Endothelial cell of umbilical vein (primary cell): ENCODE data around the gene FKBP14. TPM values are rescaled to one million over a fixed set of nuclear protein-coding genes. Genes with fewer than 3 reads are reported as not detected.

Source experiments
- BruUV-seq: library from RNA; stranded (reverse); fragments of 400-500 nt; replicated peaks from 2 replicates; lab custom pipeline; 2021; lab: Mats Ljungman, UMichigan
- CTCF ChIA-PET: fragments of 300-600, 350-600 bp; sonication (Branson Sonifier 250); formaldehyde crosslinking; loops from one replicate; lab custom pipeline; 2021; ENCODE audit warnings: antibody characterized with exemption, inconsistent platforms; lab: Charles Lee
- POLR2A ChIA-PET: fragments of 300-600, 350-600 bp; sonication (Branson Sonifier 250); formaldehyde crosslinking; loops from one replicate; lab custom pipeline; 2021; ENCODE audit warnings: antibody characterized with exemption, inconsistent platforms; lab: Charles Lee
- DNase-seq: peaks from one replicate; pipeline ENCODE4 v3.0.0-alpha.2; 2011; ENCODE audit warnings: low read depth, low spot score
- FAIRE-seq: peaks from 2 replicates; lab custom pipeline; 2011; peaks lifted over from hg19 to GRCh38; lab: Jason Lieb, UNC
- H2AFZ ChIP-seq: 2 replicates; pipeline ENCODE4 v1.6.0; 2012; ENCODE audit warnings: low read depth, low read length, control low read depth, inconsistent platforms
- H3K27ac ChIP-seq: 2 replicates; pipeline ENCODE4 v1.5.1; 2011; ENCODE audit warnings: low read depth, mild to moderate bottlenecking, control low read depth, low read length, moderate library complexity; ENCODE audit not compliant: insufficient read depth
- H3K27me3 ChIP-seq, 2 experiments: 2 replicates each; pipeline versions ENCODE4 v1.6.0 to v1.6.1; 2011; ENCODE audit warnings: low read length in 2 of 2, mixed read lengths in 1 of 2; ENCODE audit not compliant: control insufficient read depth in 2 of 2, insufficient read depth in 2 of 2
- H3K36me3 ChIP-seq, 2 experiments: 2 replicates in 1 of 2; 3 replicates in 1 of 2; pipeline ENCODE4 v1.5.1; 2011; ENCODE audit warnings: low read length in 2 of 2, mild to moderate bottlenecking in 1 of 2, moderate library complexity in 1 of 2; ENCODE audit not compliant: control insufficient read depth in 2 of 2, insufficient read depth in 2 of 2; ENCODE audit errors: extremely low read depth in 1 of 2
- H3K4me1 ChIP-seq: 3 replicates; pipeline ENCODE4 v1.5.1; 2011; ENCODE audit warnings: mild to moderate bottlenecking, low read length; ENCODE audit not compliant: control insufficient read depth, insufficient read depth; ENCODE audit errors: extremely low read depth
- H3K4me2 ChIP-seq: 2 replicates; pipeline ENCODE4 v1.6.1; 2011; ENCODE audit warnings: low read length, control low read depth, mixed read lengths; ENCODE audit not compliant: insufficient read depth
- H3K4me3 ChIP-seq, 3 experiments: fragments of 200-600 bp in 1 of 3; sonication (generic), shearing (Covaris generic) in 1 of 3; replicated peaks in 1 of 3; 2 replicates each; pipeline ENCODE4 v1.5.1; 2011 to 2016; ENCODE audit warnings: control low read depth in 3 of 3, low read length in 3 of 3, mild to moderate bottlenecking in 2 of 3, inconsistent platforms in 1 of 3, low read depth in 1 of 3, moderate library complexity in 1 of 3; ENCODE audit not compliant: insufficient read depth in 1 of 3
- H3K79me2 ChIP-seq: 2 replicates; pipeline ENCODE4 v1.6.0; 2012; ENCODE audit warnings: low read length, inconsistent platforms; ENCODE audit not compliant: control insufficient read depth, insufficient read depth
- H3K9ac ChIP-seq: replicated peaks from 2 replicates; pipeline ENCODE3; 2011; ENCODE audit warnings: low read length, control low read depth; ENCODE audit not compliant: insufficient read depth; ENCODE audit errors: extremely low read depth
- H3K9me1 ChIP-seq: replicated peaks from 3 replicates; pipeline ENCODE4 v1.6.0; 2011; ENCODE audit warnings: mild to moderate bottlenecking, low read length; ENCODE audit not compliant: control insufficient read depth, insufficient read depth; ENCODE audit errors: extremely low read depth
- H3K9me3 ChIP-seq: replicated peaks from 2 replicates; pipeline ENCODE4 v1.5.1; 2012; ENCODE audit warnings: low read length, inconsistent platforms; ENCODE audit not compliant: control insufficient read depth, insufficient read depth
- H4K20me1 ChIP-seq: replicated peaks from 2 replicates; pipeline ENCODE3; 2011; ENCODE audit warnings: mild to moderate bottlenecking, low read length; ENCODE audit not compliant: control insufficient read depth, insufficient read depth; ENCODE audit errors: extremely low read depth
- CTCF ChIP-seq, 2 donors: IDR thresholded peaks; 1 replicate in 1 of 2; 2 replicates in 1 of 2; pipeline ENCODE4 v1.5.1; 2011; ENCODE audit warnings: low read length in 2 of 2, mild to moderate bottlenecking in 2 of 2, moderate library complexity in 2 of 2, control low read depth in 1 of 2, inconsistent platforms in 1 of 2, low read depth in 1 of 2; ENCODE audit not compliant: insufficient read depth in 1 of 2; ENCODE audit errors: extremely low read depth in 1 of 2
- EZH2 ChIP-seq: IDR thresholded peaks from 2 replicates; pipeline ENCODE4 v1.6.1; 2012; ENCODE audit warnings: borderline replicate concordance, low read depth, mild to moderate bottlenecking, moderate library complexity, low read length, inconsistent platforms; ENCODE audit not compliant: severe bottlenecking
- FOS ChIP-seq: IDR thresholded peaks from 2 replicates; pipeline ENCODE4 v1.6.1; 2011; ENCODE audit warnings: mild to moderate bottlenecking, low read length, moderate library complexity, borderline replicate concordance; ENCODE audit not compliant: insufficient read depth
- GATA2 ChIP-seq: IDR thresholded peaks from 2 replicates; pipeline ENCODE4 v1.7.0; 2011; ENCODE audit warnings: low read depth, mild to moderate bottlenecking, moderate library complexity, mixed read lengths, low read length; ENCODE audit not compliant: insufficient read length, insufficient read depth
- JUN ChIP-seq: IDR thresholded peaks from 2 replicates; pipeline ENCODE4 v1.6.1; 2011; ENCODE audit warnings: borderline replicate concordance, low read depth; ENCODE audit not compliant: insufficient read length, insufficient read depth
- MAX ChIP-seq: IDR thresholded peaks from 2 replicates; pipeline ENCODE4 v1.6.1; 2011; ENCODE audit not compliant: insufficient read depth, insufficient read length
- MYC ChIP-seq: IDR thresholded peaks from one replicate; pipeline ENCODE4 v1.6.1; 2011; ENCODE audit warnings: mild to moderate bottlenecking, low read depth, low read length
- POLR2A ChIP-seq: IDR thresholded peaks from 2 replicates; pipeline ENCODE4 v1.6.1; 2012; ENCODE audit warnings: low read depth, mild to moderate bottlenecking, control low read depth, low read length
- POLR2AphosphoS5 ChIP-seq: IDR thresholded peaks from 2 replicates; pipeline ENCODE4 v1.6.1; 2012; ENCODE audit warnings: low read depth, mild to moderate bottlenecking, control low read depth, low read length, moderate library complexity; ENCODE audit not compliant: insufficient read depth
- dilution Hi-C: fragments of 300-500 bp; cut with MboI; formaldehyde crosslinking; loops from one replicate; pipeline ENCODE4 v1.15.0; 2019; ENCODE audit warnings: low sequenced_read_pairs; ENCODE audit not compliant: extremely low pct_ligation_motif_present
- intact Hi-C: fragments of 100-400 bp; cut with micrococcal nuclease; formaldehyde crosslinking; loops from one replicate; pipeline ENCODE4 v1.10.0; 2022
- polyA plus RNA-seq, 4 experiments: library from polyadenylated mRNA; depleted of rRNA in 3 of 4; stranded (reverse) in 3 of 4; unstranded in 1 of 4; fragments of >200 nt; gene quantifications; 2 replicates each; pipeline versions ENCODE4 v1.2.1 to v1.2.3, GENCODE V29; 2011 to 2012; ENCODE audit warnings: missing spikeins in 1 of 4
- total RNA-seq: library from RNA; stranded (reverse); gene quantifications from 2 replicates; pipeline ENCODE4 v1.2.3, GENCODE V29; 2021

The FKBP14 gene
- total and polyA plus RNA-seq, 2 donors (not counting 3 experiments of a cell fraction or from before 2014, with no cell fraction given), result 9.8 to 37.4 TPM

GRCh38 chr7:30022991-30023390 is 3.5 kb downstream of the FKBP14 start:
- intact Hi-C loops, result no loop called here
- H3K79me2 ChIP-seq, result peaks cover 30% of the 10 kb centered on the region

More at GRCh38 chr7:30022991-30023390, 3.5 kb downstream of the FKBP14 start:
- Histone ChIP-seq H3K9me1 (no peaks in the 10 kb centered on the region), H3K36me3 (no peaks in the 10 kb centered on the region), H3K27me3 (no peaks in the 10 kb centered on the region), H3K4me1 (peaks cover 42% of the 10 kb centered on the region), H3K4me2 (no peak overlapping the region), H3K27ac (no peak overlapping the region), H2AFZ (no peak overlapping the region), H3K9me3 (no peaks in the 10 kb centered on the region), H3K4me3 (no peak overlapping the region), H3K9ac (no peak overlapping the region), H4K20me1 (no peaks in the 10 kb centered on the region)
- BruUV-seq, result no TSS peak
- dilution Hi-C loops, result no loop called here
- FAIRE-seq, result no peak
- no peak for DNase-seq
- TF ChIP-seq EZH2 (no peak), CTCF (IDR thresholded peaks at IDR 0.05; ENCODE audit: extremely low read depth in 1 of 2, insufficient read depth in 1 of 2, low read depth in 1 of 2, low read length in 2 of 2) (no peak), POLR2A (no peak), JUN (no peak), GATA2 (no peak), MYC (no peak), MAX (no peak), FOS (no peak), POLR2AphosphoS5 (no peak)
- POLR2A ChIA-PET, result interaction anchor here (0.5 kb wide), 1 partner anchor 17 kb away, joined by 4 read pairs; no protein-coding TSS in a partner anchor
- CTCF ChIA-PET, result interaction anchor here (1.0 kb wide), 1 partner anchor 39 kb away, joined by 3 read pairs; no protein-coding TSS in a partner anchor
